Gastrocnemius medialis (tissue), 4 donors: ENCODE measurements around the gene SHLD1. TPM values are rescaled to one million over a fixed set of nuclear protein-coding genes. Genes with fewer than 3 reads are reported as not detected.

Experiments used
- ATAC-seq, 2 donors: fragments of 150-250 bp; one replicate each; pipeline ENCODE4 v1.9.1; 2016
- DNase-seq, 2 donors: peaks; one replicate each; pipeline ENCODE4 v3.0.0-alpha.2; 2019
- H3K27ac ChIP-seq, 4 donors: fragments of 200-600 bp; sonication (generic); 1 replicate in 1 of 4; 2 replicates in 3 of 4; pipeline ENCODE4 v1.5.1; 2016 to 2018; ENCODE audit warnings: mild to moderate bottlenecking in 2 of 4, moderate library complexity in 1 of 4
- H3K27me3 ChIP-seq, 3 donors: fragments of 200-600 bp; sonication (generic) in 2 of 3; 1 replicate in 1 of 3; 2 replicates in 2 of 3; pipeline versions ENCODE4 v1.5.1 to v1.6.0; 2016 to 2019; ENCODE audit warnings: mild to moderate bottlenecking in 1 of 3, moderate library complexity in 1 of 3
- H3K36me3 ChIP-seq, 2 donors: fragments of 200-600 bp; sonication (generic) in 1 of 2; one replicate each; pipeline ENCODE4 v1.5.1; 2017 to 2018
- H3K4me1 ChIP-seq, 2 donors: fragments of 200-600 bp; sonication (generic) in 1 of 2; one replicate each; pipeline ENCODE4 v1.5.1; 2016 to 2017; ENCODE audit warnings: mild to moderate bottlenecking in 2 of 2
- H3K4me3 ChIP-seq, 4 donors: fragments of 200-600 bp; sonication (generic) in 3 of 4; 1 replicate in 1 of 4; 2 replicates in 3 of 4; pipeline ENCODE4 v1.5.1; 2016 to 2019; ENCODE audit warnings: mild to moderate bottlenecking in 2 of 4
- H3K9me3 ChIP-seq, 3 donors: fragments of 200-600 bp; sonication (generic) in 2 of 3; 1 replicate in 1 of 3; 2 replicates in 2 of 3; pipeline ENCODE4 v1.5.1; 2016 to 2019
- POLR2A ChIP-seq, 2 donors: fragments of 450-650 bp; IDR thresholded peaks; one replicate each; pipeline ENCODE4 v1.6.1; 2017; ENCODE audit warnings: antibody characterized with exemption in 2 of 2, mild to moderate bottlenecking in 2 of 2, moderate library complexity in 2 of 2
- in situ Hi-C, 4 donors: fragments of 200-750 bp; cut with MboI; loops; one replicate each; pipeline versions ENCODE4 v1.15.0 to v1.8.0; 2017; ENCODE audit warnings: low sequenced_read_pairs in 4 of 4
- intact Hi-C: fragments of 100-400 bp; cut with DNase I; formaldehyde crosslinking; loops from one replicate; pipeline ENCODE4 v1.15.1; 2023; ENCODE audit warnings: low total_unique reads
- total RNA-seq, 4 donors: library from RNA; depleted of rRNA; stranded (reverse); fragments of >200 nt; gene quantifications; one replicate each; pipeline versions ENCODE4 v1.1.0 to v1.2.3, GENCODE V29; 2016
- TF ChIP-seq, protein P1 (sequence below), 5 experiments: fragments of 450-650 bp in 3 of 5; fragments of 200-600 bp in 2 of 5; sonication (generic) in 2 of 5; IDR thresholded peaks in 4 of 5; conservative IDR thresholded peaks in 1 of 5; 1 replicate in 4 of 5; 2 replicates in 1 of 5; pipeline ENCODE4 v1.5.1; 2016 to 2019; ENCODE audit warnings: antibody characterized with exemption in 5 of 5, mild to moderate bottlenecking in 3 of 5, moderate library complexity in 3 of 5

The SHLD1 gene
- total RNA-seq, 4 donors from 2014 or later, result 5.4 to 7.1 (median 5.8) TPM

DNA sequence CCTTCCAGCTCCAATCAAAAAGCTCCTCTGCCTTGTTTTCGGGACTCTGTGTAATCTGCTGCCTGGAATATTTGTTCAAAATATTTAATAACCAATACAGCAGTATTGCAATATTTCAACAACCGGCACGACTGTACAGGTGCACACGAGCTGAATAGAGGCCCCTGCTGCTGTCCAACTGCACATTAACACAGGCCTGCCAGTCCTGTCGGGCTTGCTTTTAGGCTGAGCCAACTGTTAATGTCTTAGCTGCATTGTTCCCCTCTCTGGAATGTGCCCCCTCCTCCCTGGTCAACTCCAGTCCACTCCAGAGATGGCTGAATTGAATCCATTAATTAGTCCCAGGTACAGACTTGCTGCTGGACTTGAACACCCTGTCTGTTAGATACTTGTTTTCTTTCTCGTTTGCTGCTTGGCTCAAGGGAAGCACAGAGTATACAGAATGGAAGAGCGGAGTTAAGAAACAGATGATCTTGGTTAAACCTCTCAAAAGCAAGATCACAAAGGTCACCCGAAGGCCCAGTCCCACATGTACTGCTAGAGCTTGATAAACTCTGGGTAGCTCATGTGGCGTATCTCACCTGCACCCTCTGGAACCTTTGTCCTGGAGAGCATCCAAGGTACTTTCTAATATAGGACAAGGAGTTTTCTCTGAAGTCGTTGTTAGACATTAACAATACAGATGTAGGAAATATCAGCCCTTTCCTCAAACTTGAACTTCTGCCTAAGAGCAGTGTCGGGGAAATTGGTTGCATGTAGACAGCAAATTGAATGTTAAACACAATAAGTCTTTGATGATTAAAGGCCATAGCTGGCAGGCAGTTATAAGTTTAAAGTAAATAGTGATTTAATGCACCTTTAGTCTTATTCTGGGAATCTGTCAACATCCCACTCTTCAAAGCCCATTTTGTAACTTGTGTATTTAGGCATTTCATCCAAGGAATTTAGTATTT is 31.9 kb downstream of the SHLD1 start:
- H3K4me3 ChIP-seq, result no peak overlapping the region
- TF ChIP-seq POLR2A (IDR thresholded peaks at IDR 0.05), result no peak
- TF ChIP-seq, protein P1, sequence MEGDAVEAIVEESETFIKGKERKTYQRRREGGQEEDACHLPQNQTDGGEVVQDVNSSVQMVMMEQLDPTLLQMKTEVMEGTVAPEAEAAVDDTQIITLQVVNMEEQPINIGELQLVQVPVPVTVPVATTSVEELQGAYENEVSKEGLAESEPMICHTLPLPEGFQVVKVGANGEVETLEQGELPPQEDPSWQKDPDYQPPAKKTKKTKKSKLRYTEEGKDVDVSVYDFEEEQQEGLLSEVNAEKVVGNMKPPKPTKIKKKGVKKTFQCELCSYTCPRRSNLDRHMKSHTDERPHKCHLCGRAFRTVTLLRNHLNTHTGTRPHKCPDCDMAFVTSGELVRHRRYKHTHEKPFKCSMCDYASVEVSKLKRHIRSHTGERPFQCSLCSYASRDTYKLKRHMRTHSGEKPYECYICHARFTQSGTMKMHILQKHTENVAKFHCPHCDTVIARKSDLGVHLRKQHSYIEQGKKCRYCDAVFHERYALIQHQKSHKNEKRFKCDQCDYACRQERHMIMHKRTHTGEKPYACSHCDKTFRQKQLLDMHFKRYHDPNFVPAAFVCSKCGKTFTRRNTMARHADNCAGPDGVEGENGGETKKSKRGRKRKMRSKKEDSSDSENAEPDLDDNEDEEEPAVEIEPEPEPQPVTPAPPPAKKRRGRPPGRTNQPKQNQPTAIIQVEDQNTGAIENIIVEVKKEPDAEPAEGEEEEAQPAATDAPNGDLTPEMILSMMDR (IDR thresholded peaks at IDR 0.05 in 4 of 5, conservative IDR thresholded peaks at IDR 0.05 in 1 of 5), result no peak
- peak overlapping the region; percentile 33 to 94 (median 76) for H3K27ac ChIP-seq
- intact Hi-C loops, result loop anchor here (2.0 to 5.0 kb wide), 2 partner anchors 85 to 109 kb away; no protein-coding TSS in a partner anchor
- no peaks in the 10 kb centered on the region for H3K27me3 ChIP-seq
- H3K9me3 ChIP-seq, result no peaks in the 10 kb centered on the region
- in situ Hi-C loops, result loop anchor here in 3 of 4 donors (10.0 to 25.0 kb wide), 2 partner anchors 220 to 257 kb away; no protein-coding TSS in a partner anchor
- DNase-seq (no peak), ATAC-seq (no peak)
- H3K4me1 ChIP-seq, result peaks cover 29% of the 10 kb centered on the region in 2 donors
- H3K36me3 ChIP-seq, result peaks cover 0 to 7% of the 10 kb centered on the region in 2 donors

DNA sequence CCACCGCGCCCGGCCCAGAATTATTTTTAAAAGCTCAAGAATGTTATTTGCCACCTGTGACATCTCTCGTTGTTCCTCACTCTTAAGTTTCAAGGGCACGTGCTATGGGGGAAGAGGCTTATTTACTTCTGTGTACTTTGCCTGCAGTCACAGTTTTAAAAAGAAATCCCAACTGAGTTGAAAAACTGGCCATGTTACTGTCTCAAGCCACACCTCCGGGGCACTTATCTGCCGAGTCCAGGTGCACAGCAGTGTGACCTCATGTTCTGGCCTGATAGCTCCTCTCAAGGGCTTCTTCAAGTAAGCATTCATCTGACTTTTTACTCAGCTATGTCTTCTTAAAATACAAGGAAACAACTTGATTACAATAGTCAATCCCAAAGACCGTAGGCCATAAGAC is 34.5 kb downstream of the SHLD1 start:
- intact Hi-C loops (loop anchor here (5.0 kb wide), 2 partner anchors 87 to 148 kb away; no protein-coding TSS in a partner anchor), in situ Hi-C loops (loop anchor here in 3 of 4 donors (10.0 to 25.0 kb wide), 2 partner anchors 222 to 260 kb away; no protein-coding TSS in a partner anchor)
- H3K27me3 ChIP-seq, result no peaks in the 10 kb centered on the region
- peak in 1 of 2 donors; percentile 19 for DNase-seq
- H3K4me3 ChIP-seq, result no peak overlapping the region
- peak overlapping the region; percentile 49 to 75 (median 65) for H3K27ac ChIP-seq
- H3K9me3 ChIP-seq, result no peaks in the 10 kb centered on the region
- no peak for TF ChIP-seq POLR2A (IDR thresholded peaks at IDR 0.05)
- TF ChIP-seq, protein P1 (IDR thresholded peaks at IDR 0.05 in 4 of 5, conservative IDR thresholded peaks at IDR 0.05 in 1 of 5), result no peak
- H3K4me1 ChIP-seq, result peaks cover 31 to 33% of the 10 kb centered on the region in 2 donors
- no peaks in the 10 kb centered on the region for H3K36me3 ChIP-seq
- ATAC-seq, result peak; percentile 16 to 48

DNA sequence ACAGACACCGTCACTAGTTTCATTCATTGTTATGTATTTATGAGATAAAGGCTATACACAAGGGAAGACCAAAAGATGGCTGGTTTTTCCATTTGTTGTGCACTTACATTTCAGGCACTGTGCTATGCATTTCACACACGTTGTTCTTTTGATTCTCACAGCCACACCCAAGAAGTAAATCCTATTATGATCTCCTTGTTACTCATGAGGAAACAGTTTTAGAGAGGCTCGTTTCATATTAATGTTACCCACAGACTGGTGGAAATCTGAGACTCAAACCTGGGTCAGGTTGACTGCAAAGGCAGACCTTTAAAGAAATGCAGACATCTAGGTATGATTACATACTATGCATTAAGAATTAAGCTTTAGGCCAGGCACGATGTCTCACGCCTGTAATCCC is 34.9 kb downstream of the SHLD1 start:
- Histone ChIP-seq H3K4me1 (peaks cover 29 to 31% of the 10 kb centered on the region in 2 donors), H3K9me3 (no peaks in the 10 kb centered on the region), H3K4me3 (no peak overlapping the region), H3K27ac (peak overlapping the region; percentile 49 to 75 (median 65)), H3K27me3 (no peaks in the 10 kb centered on the region), H3K36me3 (no peaks in the 10 kb centered on the region)
- intact Hi-C loops, result loop anchor here (5.0 kb wide), 1 partner anchor 147 kb away; no protein-coding TSS in a partner anchor
- TF ChIP-seq POLR2A (IDR thresholded peaks at IDR 0.05), result no peak
- TF ChIP-seq, protein P1 (IDR thresholded peaks at IDR 0.05 in 4 of 5, conservative IDR thresholded peaks at IDR 0.05 in 1 of 5), result no peak
- DNase-seq (no peak), ATAC-seq (no peak)
- in situ Hi-C loops, result loop anchor here in 3 of 4 donors (10.0 to 25.0 kb wide), 2 partner anchors 223 to 260 kb away; no protein-coding TSS in a partner anchor

DNA sequence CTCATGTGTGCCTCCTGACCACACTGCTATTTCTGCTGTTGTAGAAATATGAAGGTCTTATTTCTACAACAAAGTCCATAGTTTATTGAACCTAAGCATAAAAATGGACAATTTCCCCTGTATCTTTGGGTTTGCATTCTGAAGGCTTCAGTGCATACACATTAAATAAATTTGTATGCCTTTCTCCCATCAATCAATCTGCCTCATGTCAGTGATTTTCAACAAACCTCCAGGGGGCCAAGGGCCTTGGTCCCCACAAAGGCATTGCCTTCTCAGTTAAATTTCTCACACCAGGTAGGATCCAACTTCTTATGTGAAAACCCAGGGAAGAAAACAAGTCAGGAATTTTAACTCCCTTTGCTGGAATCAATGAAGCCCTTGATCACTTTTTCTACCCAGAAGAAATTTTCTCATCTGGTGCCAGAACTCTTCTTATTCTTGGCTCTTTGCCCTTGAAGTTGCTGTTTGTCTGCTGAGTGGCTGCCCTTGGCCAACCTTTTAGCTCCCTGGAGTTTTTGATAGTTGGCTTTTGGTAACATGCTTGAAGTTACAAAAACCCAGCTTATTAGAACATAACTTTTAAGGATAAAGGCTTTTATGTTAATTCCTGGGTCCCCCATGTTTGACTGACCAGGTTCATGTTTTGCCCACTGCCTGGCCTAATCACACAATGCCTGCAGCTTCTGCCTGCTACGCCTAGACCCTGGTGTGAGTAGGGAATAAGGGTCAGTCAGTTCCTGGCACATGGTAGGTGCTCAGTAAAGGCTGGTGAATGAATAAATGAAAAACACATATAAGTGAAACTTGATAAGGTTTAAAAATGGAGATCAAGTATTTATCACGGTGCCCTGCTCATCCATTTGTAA is 37.0 kb downstream of the SHLD1 start:
- no peak for TF ChIP-seq POLR2A (IDR thresholded peaks at IDR 0.05)
- TF ChIP-seq, protein P1 (IDR thresholded peaks at IDR 0.05 in 4 of 5, conservative IDR thresholded peaks at IDR 0.05 in 1 of 5), result no peak
- no peaks in the 10 kb centered on the region for H3K9me3 ChIP-seq
- H3K27ac ChIP-seq, result peak overlapping the region; percentile 20 to 71 (median 58)
- peak in 1 of 2 donors; percentile 28 for ATAC-seq
- no peak for DNase-seq
- H3K4me1 ChIP-seq, result peaks cover 20 to 26% of the 10 kb centered on the region in 2 donors
- H3K4me3 ChIP-seq, result no peak overlapping the region
- intact Hi-C loops, result loop anchor here (2.0 to 5.0 kb wide), 2 partner anchors 145 to 230 kb away; no protein-coding TSS in a partner anchor
- no peaks in the 10 kb centered on the region for H3K27me3 ChIP-seq
- no peaks in the 10 kb centered on the region for H3K36me3 ChIP-seq
- in situ Hi-C loops, result loop anchor here in 3 of 4 donors (10.0 to 25.0 kb wide), 2 partner anchors 225 to 262 kb away; no protein-coding TSS in a partner anchor
